Mesothelial cell of epicardium (in vitro differentiated cells): ENCODE data around the gene PAX5. TPM values are rescaled to one million over a fixed set of nuclear protein-coding genes. Genes with fewer than 3 reads are reported as not detected.

Source experiments
- DNase-seq, 2 experiments: peaks; one replicate each; pipeline ENCODE4 v3.0.0; 2021; ENCODE audit warnings: low spot score in 2 of 2; ENCODE audit not compliant: unreplicated experiment in 2 of 2
- H3K27ac Mint-ChIP-seq: 2 replicates; pipeline ENCODE4 v1.8.0; 2021; ENCODE audit warnings: mixed read lengths
- H3K27me3 Mint-ChIP-seq: 2 replicates; pipeline ENCODE4 v1.8.0; 2021; ENCODE audit warnings: low read depth, mixed read lengths
- H3K36me3 Mint-ChIP-seq: 2 replicates; pipeline ENCODE4 v1.8.0; 2021; ENCODE audit warnings: mixed read lengths
- H3K4me1 Mint-ChIP-seq: 2 replicates; pipeline ENCODE4 v1.8.0; 2021; ENCODE audit warnings: mixed read lengths
- H3K4me3 Mint-ChIP-seq: 2 replicates; pipeline ENCODE4 v1.8.0; 2021; ENCODE audit warnings: mild to moderate bottlenecking, moderate library complexity, mixed read lengths
- H3K9me3 Mint-ChIP-seq: 2 replicates; pipeline ENCODE4 v1.8.0; 2021; ENCODE audit warnings: mixed read lengths
- CTCF ChIP-seq: fragments of 200-600 bp; sonication (generic); IDR thresholded peaks from one replicate; pipeline ENCODE4 v1.5.0; 2021; ENCODE audit warnings: antibody characterized with exemption; ENCODE audit not compliant: unreplicated experiment
- total RNA-seq: library from RNA; stranded (reverse); gene quantifications from 3 replicates; pipeline ENCODE4 v1.2.1, GENCODE V29; 2021

PAX5 gene
- total RNA-seq, 1 donor from 2014 or later, result not detected

GRCh38 chr9:36880075-36880474 is 154.0 kb downstream of the PAX5 start:
- no peak for DNase-seq
- H3K4me1 Mint-ChIP-seq, result no peaks in the 10 kb centered on the region
- H3K27ac Mint-ChIP-seq, result no peak overlapping the region
- peaks cover 6% of the 10 kb centered on the region for H3K9me3 Mint-ChIP-seq
- TF ChIP-seq CTCF, result no peak
- no peaks in the 10 kb centered on the region for H3K36me3 Mint-ChIP-seq
- no peak overlapping the region for H3K4me3 Mint-ChIP-seq
- peaks cover 64% of the 10 kb centered on the region for H3K27me3 Mint-ChIP-seq

GRCh38 chr9:36878986-36879982 is 154.8 kb downstream of the PAX5 start:
- H3K27me3 Mint-ChIP-seq, result peaks cover 66% of the 10 kb centered on the region
- H3K4me1 Mint-ChIP-seq, result no peaks in the 10 kb centered on the region
- no peak for DNase-seq
- H3K27ac Mint-ChIP-seq, result no peak overlapping the region
- no peak overlapping the region for H3K4me3 Mint-ChIP-seq
- TF ChIP-seq CTCF, result no peak
- H3K36me3 Mint-ChIP-seq, result no peaks in the 10 kb centered on the region
- H3K9me3 Mint-ChIP-seq, result peaks cover 6% of the 10 kb centered on the region

GRCh38 chr9:36877239-36877638 is 156.8 kb downstream of the PAX5 start:
- Mint-ChIP-seq H3K27me3 (peaks cover 65% of the 10 kb centered on the region), H3K27ac (no peak overlapping the region), H3K4me1 (no peaks in the 10 kb centered on the region), H3K9me3 (peaks cover 6% of the 10 kb centered on the region), H3K36me3 (no peaks in the 10 kb centered on the region), H3K4me3 (no peak overlapping the region)
- DNase-seq, result no peak
- TF ChIP-seq CTCF, result no peak

GRCh38 chr9:36876056-36876455 is 158.0 kb downstream of the PAX5 start:
- TF ChIP-seq CTCF, result no peak
- Mint-ChIP-seq H3K4me1 (no peaks in the 10 kb centered on the region), H3K27ac (no peak overlapping the region), H3K36me3 (no peaks in the 10 kb centered on the region), H3K9me3 (peaks cover 6% of the 10 kb centered on the region), H3K27me3 (peaks cover 73% of the 10 kb centered on the region), H3K4me3 (no peak overlapping the region)
- no peak for DNase-seq

GRCh38 chr9:36874921-36875320 is 159.1 kb downstream of the PAX5 start:
- H3K36me3 Mint-ChIP-seq, result no peaks in the 10 kb centered on the region
- DNase-seq, result no peak
- no peak overlapping the region for H3K27ac Mint-ChIP-seq
- H3K9me3 Mint-ChIP-seq, result peaks cover 6% of the 10 kb centered on the region
- H3K4me3 Mint-ChIP-seq, result no peak overlapping the region
- no peaks in the 10 kb centered on the region for H3K4me1 Mint-ChIP-seq
- H3K27me3 Mint-ChIP-seq, result peaks cover 74% of the 10 kb centered on the region
- no peak for TF ChIP-seq CTCF
